Transverse colon (tissue), 4 donors: ENCODE results near the gene DYNC2H1. TPM values are rescaled to one million over a fixed set of nuclear protein-coding genes. Genes with fewer than 3 reads are reported as not detected.

ENCODE experiments used
- DNase-seq: peaks from one replicate; pipeline ENCODE4 v3.0.0-alpha.2; 2019
- H3K27ac ChIP-seq, 4 donors: fragments of 200-600 bp; sonication (generic); 2 replicates each; pipeline ENCODE4 v1.5.1; 2016 to 2018; ENCODE audit warnings: inconsistent platforms in 4 of 4
- H3K27me3 ChIP-seq: fragments of 200-600 bp; sonication (generic); 2 replicates; pipeline ENCODE4 v1.5.1; 2017; ENCODE audit warnings: inconsistent platforms
- H3K36me3 ChIP-seq, 4 donors: fragments of 200-600 bp; sonication (generic); 2 replicates each; pipeline ENCODE4 v1.5.1; 2017 to 2019; ENCODE audit warnings: inconsistent platforms in 4 of 4
- H3K4me1 ChIP-seq, 4 donors: fragments of 200-600 bp; sonication (generic); 2 replicates each; pipeline ENCODE4 v1.5.1; 2017 to 2020; ENCODE audit warnings: inconsistent platforms in 4 of 4
- H3K4me3 ChIP-seq, 4 donors: fragments of 200-600 bp; sonication (generic); 1 replicate in 1 of 4; 2 replicates in 3 of 4; pipeline versions ENCODE4 v1.5.1 to v1.6.1; 2017 to 2019; ENCODE audit warnings: inconsistent platforms in 4 of 4
- H3K9me3 ChIP-seq, 2 donors: fragments of 200-600 bp; sonication (generic); 2 replicates each; pipeline ENCODE4 v1.5.1; 2017 to 2019; ENCODE audit warnings: inconsistent platforms in 2 of 2
- CTCF ChIP-seq, 5 experiments: fragments of 200-600 bp in 3 of 5; fragments of 450-650 bp in 2 of 5; sonication (generic) in 3 of 5; IDR thresholded peaks; 1 replicate in 2 of 5; 2 replicates in 3 of 5; pipeline ENCODE4 v1.5.1; 2016 to 2017; ENCODE audit warnings: antibody characterized with exemption in 5 of 5, inconsistent platforms in 3 of 5, mild to moderate bottlenecking in 2 of 5, moderate library complexity in 1 of 5
- EP300 ChIP-seq: sonication (generic); formaldehyde crosslinking; IDR thresholded peaks from one replicate; pipeline ENCODE4 v1.6.1; 2017; ENCODE audit warnings: antibody characterized with exemption, low read depth
- POLR2A ChIP-seq: fragments of 450-650 bp; IDR thresholded peaks from one replicate; pipeline ENCODE4 v1.6.1; 2016; ENCODE audit warnings: antibody characterized with exemption, mild to moderate bottlenecking, moderate library complexity
- POLR2AphosphoS5 ChIP-seq, 3 donors: sonication (generic); formaldehyde crosslinking; IDR thresholded peaks; one replicate each; pipeline ENCODE4 v1.6.1; 2016; ENCODE audit warnings: antibody characterized with exemption in 3 of 3
- WGBS, 2 donors: methylation state at CpG; one replicate each; pipeline ENCODE4 v1.1.5; 2018; ENCODE audit warnings: low coverage in 1 of 2; 5-methylcytosine and 5-hydroxymethylcytosine counted together
- in situ Hi-C, 4 donors: fragments of 200-750 bp; cut with MboI; loops; one replicate each; pipeline versions ENCODE4 v1.15.0 to v1.15.1; 2017; ENCODE audit warnings: low sequenced_read_pairs in 3 of 4, low pct_ligation_motif_present in 1 of 4, low pct_unique_long_range_greater_than_20kb in 1 of 4
- intact Hi-C: fragments of 100-400 bp; cut with DNase I; formaldehyde crosslinking; loops from one replicate; pipeline ENCODE4 v1.15.1; 2023; ENCODE audit warnings: low total_unique reads
- total RNA-seq, 4 donors: library from RNA; depleted of rRNA; stranded (reverse); fragments of >200 nt; gene quantifications; one replicate each; pipeline ENCODE4 v1.1.0, GENCODE V29; 2016

Gene DYNC2H1
- total RNA-seq, 4 donors from 2014 or later = 4.2 to 10.8 (median 4.7) TPM

- 75 to 86% methylated on average over 2 to 6 of the region's 6 CpGs for WGBS, 2 donors
- TF ChIP-seq CTCF (IDR thresholded peaks at IDR 0.05) = no peak
- no peak for TF ChIP-seq POLR2A
- no peak for TF ChIP-seq POLR2AphosphoS5 (IDR thresholded peaks at IDR 0.05)
- TF ChIP-seq EP300 = no peak
- no peaks in the 10 kb centered on the region for H3K27me3 ChIP-seq
- DNase-seq = no peak
- no peaks in the 10 kb centered on the region for H3K4me1 ChIP-seq
- intact Hi-C loops (no loop called here), in situ Hi-C loops (no loop called here)
- H3K36me3 ChIP-seq = no peaks in the 10 kb centered on the region
- no peaks in the 10 kb centered on the region for H3K9me3 ChIP-seq
- no peak overlapping the region for H3K27ac ChIP-seq
- H3K4me3 ChIP-seq = no peak overlapping the region
Observed at GRCh38 chr11:103332409-103332808, 223.2 kb downstream of the DYNC2H1 start.

GRCh38 chr11:103338621-103339484 is 229.6 kb downstream of the DYNC2H1 start:
- in situ Hi-C loops = no loop called here
- WGBS, 2 donors = 83% methylated on average over 2 of the region's 2 CpGs; no CpG with 5 or more reads in 1 of the 2 donors
- Histone ChIP-seq H3K4me1 (no peaks in the 10 kb centered on the region), H3K36me3 (no peaks in the 10 kb centered on the region), H3K4me3 (no peak overlapping the region), H3K27ac (no peak overlapping the region), H3K9me3 (no peaks in the 10 kb centered on the region), H3K27me3 (no peaks in the 10 kb centered on the region)
- no peak for DNase-seq
- TF ChIP-seq CTCF (IDR thresholded peaks at IDR 0.05) = no peak
- TF ChIP-seq POLR2A = no peak
- TF ChIP-seq EP300 = no peak
- intact Hi-C loops = no loop called here

GRCh38 chr11:103339485-103339857 is 230.2 kb downstream of the DYNC2H1 start:
- Histone ChIP-seq H3K27me3 (no peaks in the 10 kb centered on the region), H3K4me1 (no peaks in the 10 kb centered on the region), H3K9me3 (no peaks in the 10 kb centered on the region), H3K4me3 (no peak overlapping the region), H3K36me3 (no peaks in the 10 kb centered on the region), H3K27ac (no peak overlapping the region)
- no peak for DNase-seq
- in situ Hi-C loops (no loop called here), intact Hi-C loops (no loop called here)
- 72 to 98% methylated on average over 5 to 6 of the region's 6 CpGs for WGBS, 2 donors
- no peak for TF ChIP-seq POLR2A
- no peak for TF ChIP-seq CTCF (IDR thresholded peaks at IDR 0.05)
- TF ChIP-seq EP300 = no peak
- TF ChIP-seq POLR2AphosphoS5 (IDR thresholded peaks at IDR 0.05) = no peak

- in situ Hi-C loops = no loop called here
- no peaks in the 10 kb centered on the region for H3K36me3 ChIP-seq
- H3K4me1 ChIP-seq = no peaks in the 10 kb centered on the region
- intact Hi-C loops = no loop called here
- H3K27ac ChIP-seq = no peak overlapping the region
- H3K9me3 ChIP-seq = no peaks in the 10 kb centered on the region
- H3K4me3 ChIP-seq = no peak overlapping the region
- no peaks in the 10 kb centered on the region for H3K27me3 ChIP-seq
- no peak for DNase-seq
- TF ChIP-seq CTCF (IDR thresholded peaks at IDR 0.05) (no peak), POLR2A (no peak), EP300 (no peak), POLR2AphosphoS5 (IDR thresholded peaks at IDR 0.05) (no peak)
- 36 to 48% methylated on average over 1 of the region's 1 CpG for WGBS, 2 donors
Observed at GRCh38 chr11:103340956-103341355, 231.7 kb downstream of the DYNC2H1 start.
